HG02623 (cell line): ENCODE results near the gene FGF4.
"Not testable (repeated sequence)": the region's sequence is repeated elsewhere in the genome, so short reads cannot be mapped to it uniquely, and the experiment has no call there.

Experiments used
- ATAC-seq: cut with Tn5 transposase; IDR thresholded peaks from one replicate; pipeline ENCODE4 v1.9.1; 2021; ENCODE audit warnings: moderate library complexity; ENCODE audit not compliant: unreplicated experiment

Gene FGF4

GRCh38 chr11:69773626-69774353 is 1.4 kb downstream of the FGF4 start:
- ATAC-seq = no peak

GRCh38 chr11:69771466-69771865 is 3.7 kb downstream of the FGF4 start:
- no peak for ATAC-seq

- no peak for ATAC-seq
Observed at GRCh38 chr11:69770540-69770939, 4.6 kb downstream of the FGF4 start.

- ATAC-seq = no peak
Observed at GRCh38 chr11:69765498-69765995, 9.6 kb downstream of the FGF4 start.

- ATAC-seq = not testable (repeated sequence)
Observed at GRCh38 chr11:69764918-69765317, 10.2 kb downstream of the FGF4 start.

- no peak for ATAC-seq
Observed at GRCh38 chr11:69760319-69760718, 14.8 kb downstream of the FGF4 start.

GRCh38 chr11:69752890-69753289 is 22.3 kb downstream of the FGF4 start:
- ATAC-seq = no peak

GRCh38 chr11:69750875-69751597 is 24.1 kb downstream of the FGF4 start:
- no peak for ATAC-seq

GRCh38 chr11:69750108-69750850 is 24.9 kb downstream of the FGF4 start:
- ATAC-seq = no peak

GRCh38 chr11:69748637-69749036 is 26.5 kb downstream of the FGF4 start:
- ATAC-seq = no peak

- no peak for ATAC-seq
Observed at GRCh38 chr11:69746752-69747742, 28.1 kb downstream of the FGF4 start.

- ATAC-seq = no peak
Observed at GRCh38 chr11:69746140-69746539, 29.0 kb downstream of the FGF4 start.

GRCh38 chr11:69745201-69745600 is 29.9 kb downstream of the FGF4 start:
- no peak for ATAC-seq

- no peak for ATAC-seq
Observed at GRCh38 chr11:69744435-69744834, 30.7 kb downstream of the FGF4 start.

- ATAC-seq = no peak
Observed at GRCh38 chr11:69734841-69735240, 40.3 kb downstream of the FGF4 start.

- ATAC-seq = no peak
Observed at GRCh38 chr11:69734367-69734766, 40.8 kb downstream of the FGF4 start.

- no peak for ATAC-seq
Observed at GRCh38 chr11:69732910-69733309, 42.2 kb downstream of the FGF4 start.

GRCh38 chr11:69731110-69731509 is 44.0 kb downstream of the FGF4 start:
- no peak for ATAC-seq

GRCh38 chr11:69730500-69730899 is 44.6 kb downstream of the FGF4 start:
- no peak for ATAC-seq

- ATAC-seq = no peak
Observed at GRCh38 chr11:69729252-69729651, 45.9 kb downstream of the FGF4 start.
